HEK293 (cell line): ENCODE results near the gene GPX4.

Experiments used
- CTCF ChIA-PET: fragments of 350-600 bp; formaldehyde crosslinking; extraction: SDS; loops from one replicate; lab custom pipeline; 2021; ENCODE audit warnings: antibody characterized with exemption; lab: Yijun Ruan, JAX
- POLR2A ChIA-PET: fragments of 300-600 bp; formaldehyde crosslinking; extraction: SDS; loops from one replicate; lab custom pipeline; 2020; ENCODE audit warnings: antibody characterized with exemption, inconsistent platforms; lab: Yijun Ruan, JAX
- H3K27ac ChIP-seq: fragments of 200-500 bp; sonication (Bioruptor generic); 2 replicates; pipeline ENCODE4 v1.5.1; 2014; ENCODE audit warnings: low read depth, low read length, control low read depth, inconsistent platforms; ENCODE audit errors: extremely low read depth
- H3K36me3 ChIP-seq, 2 experiments: fragments of 200-500 bp in 1 of 2; sonication (Bioruptor generic) in 1 of 2; 1 replicate in 1 of 2; 2 replicates in 1 of 2; pipeline ENCODE4 v1.5.1; 2014 to 2017; ENCODE audit warnings: inconsistent platforms in 2 of 2, low read length in 2 of 2; ENCODE audit not compliant: control insufficient read depth in 2 of 2, insufficient read depth in 1 of 2
- H3K4me1 ChIP-seq: fragments of 200-500 bp; sonication (Bioruptor generic); 2 replicates; pipeline ENCODE4 v1.5.1; 2014; ENCODE audit warnings: mild to moderate bottlenecking, low read length, inconsistent platforms; ENCODE audit not compliant: control insufficient read depth, insufficient read depth
- H3K4me3 ChIP-seq: 2 replicates; pipeline ENCODE4 v1.5.1; 2011; ENCODE audit warnings: low read depth, mild to moderate bottlenecking, control low read depth, low read length, moderate library complexity
- H3K9me3 ChIP-seq: fragments of 200-500 bp; sonication (Bioruptor generic); 2 replicates; pipeline ENCODE4 v1.5.1; 2014; ENCODE audit warnings: low read depth, low read length, inconsistent platforms; ENCODE audit not compliant: control insufficient read depth, insufficient read depth
- EGR2 ChIP-seq: fragments of 450-650 bp; formaldehyde crosslinking; IDR thresholded peaks from 2 replicates; pipeline ENCODE4 v1.5.1; 2016; ENCODE audit warnings: low read depth, missing biosample characterization, missing genetic modification characterization
- OVOL3 ChIP-seq: fragments of 450-650 bp; formaldehyde crosslinking; IDR thresholded peaks from 2 replicates; pipeline ENCODE4 v1.5.1; 2016; ENCODE audit warnings: missing biosample characterization, missing genetic modification characterization
- WT1 ChIP-seq: fragments of 450-650 bp; formaldehyde crosslinking; IDR thresholded peaks from 2 replicates; pipeline ENCODE4 v1.5.1; 2016; ENCODE audit warnings: missing biosample characterization, missing genetic modification characterization
- ZBTB7A ChIP-seq: fragments of 450-650 bp; formaldehyde crosslinking; IDR thresholded peaks from 2 replicates; pipeline ENCODE4 v1.5.1; 2016; ENCODE audit warnings: low read depth, missing biosample characterization, missing genetic modification characterization
- ZFHX2 ChIP-seq: fragments of 450-650 bp; formaldehyde crosslinking; conservative IDR thresholded peaks from 2 replicates; pipeline ENCODE4 v1.5.1; 2016; ENCODE audit warnings: missing biosample characterization, missing genetic modification characterization
- ZNF114 ChIP-seq: fragments of 450-650 bp; formaldehyde crosslinking; IDR thresholded peaks from 2 replicates; pipeline ENCODE4 v1.5.0; 2017; ENCODE audit warnings: missing biosample characterization, missing genetic modification characterization
- ZNF202 ChIP-seq: fragments of 450-650 bp; formaldehyde crosslinking; IDR thresholded peaks from 2 replicates; pipeline ENCODE4 v1.5.1; 2016; ENCODE audit warnings: missing biosample characterization, missing genetic modification characterization, borderline replicate concordance
- ZNF274 ChIP-seq, 2 experiments: fragments of 200-500 bp in 1 of 2; fragments of 450-650 bp in 1 of 2; sonication (Bioruptor generic) in 1 of 2; formaldehyde crosslinking in 1 of 2; IDR thresholded peaks; 2 replicates each; pipeline versions ENCODE4 v1.5.1 to v1.6.1; 2014 to 2016; ENCODE audit warnings: borderline replicate concordance in 1 of 2, inconsistent platforms in 1 of 2, low read length in 1 of 2, missing biosample characterization in 1 of 2, missing genetic modification characterization in 1 of 2
- ZNF48 ChIP-seq: fragments of 450-650 bp; formaldehyde crosslinking; IDR thresholded peaks from 2 replicates; pipeline ENCODE4 v1.5.1; 2016; ENCODE audit warnings: missing biosample characterization, missing genetic modification characterization
- ZNF521 ChIP-seq: fragments of 450-650 bp; formaldehyde crosslinking; IDR thresholded peaks from 2 replicates; pipeline ENCODE4 v1.5.1; 2017; ENCODE audit warnings: missing biosample characterization, mild to moderate bottlenecking, missing genetic modification characterization
- ZNF529 ChIP-seq: fragments of 450-650 bp; formaldehyde crosslinking; IDR thresholded peaks from 2 replicates; pipeline ENCODE4 v1.5.1; 2017; ENCODE audit warnings: missing genetic modification characterization, missing biosample characterization; ENCODE audit not compliant: insufficient replicate concordance
- ZNF558 ChIP-seq: fragments of 450-650 bp; formaldehyde crosslinking; IDR thresholded peaks from 2 replicates; pipeline ENCODE4 v1.5.1; 2016; ENCODE audit warnings: missing biosample characterization, missing genetic modification characterization
- ZNF777 ChIP-seq: fragments of 450-650 bp; formaldehyde crosslinking; IDR thresholded peaks from 2 replicates; pipeline ENCODE4 v1.5.1; 2017; ENCODE audit warnings: missing biosample characterization, missing genetic modification characterization, borderline replicate concordance
- TF ChIP-seq, protein P1 (sequence below): fragments of 450-650 bp; formaldehyde crosslinking; IDR thresholded peaks from 2 replicates; pipeline ENCODE4 v1.5.1; 2016; ENCODE audit warnings: missing biosample characterization, missing genetic modification characterization
- TF ChIP-seq, protein P2 (sequence below): fragments of 450-650 bp; formaldehyde crosslinking; IDR thresholded peaks from 2 replicates; pipeline ENCODE4 v1.5.1; 2016; ENCODE audit warnings: missing biosample characterization, missing genetic modification characterization
- TF ChIP-seq, protein P3 (sequence below): fragments of 450-650 bp; formaldehyde crosslinking; IDR thresholded peaks from 2 replicates; pipeline ENCODE4; 2016; ENCODE audit warnings: missing biosample characterization, missing genetic modification characterization
- TF ChIP-seq, protein P4 (sequence below): fragments of 450-650 bp; formaldehyde crosslinking; IDR thresholded peaks from 2 replicates; pipeline ENCODE4 v1.5.1; 2016; ENCODE audit warnings: missing biosample characterization, missing genetic modification characterization
- TF ChIP-seq, protein P5 (sequence below): fragments of 450-650 bp; formaldehyde crosslinking; IDR thresholded peaks from 2 replicates; pipeline ENCODE4 v1.5.1; 2016; ENCODE audit warnings: missing biosample characterization, missing genetic modification characterization, borderline replicate concordance
- TF ChIP-seq, protein P6 (sequence below): fragments of 450-650 bp; formaldehyde crosslinking; IDR thresholded peaks from 2 replicates; pipeline ENCODE4 v1.5.0; 2017; ENCODE audit warnings: missing biosample characterization, missing genetic modification characterization, borderline replicate concordance

Gene GPX4

DNA sequence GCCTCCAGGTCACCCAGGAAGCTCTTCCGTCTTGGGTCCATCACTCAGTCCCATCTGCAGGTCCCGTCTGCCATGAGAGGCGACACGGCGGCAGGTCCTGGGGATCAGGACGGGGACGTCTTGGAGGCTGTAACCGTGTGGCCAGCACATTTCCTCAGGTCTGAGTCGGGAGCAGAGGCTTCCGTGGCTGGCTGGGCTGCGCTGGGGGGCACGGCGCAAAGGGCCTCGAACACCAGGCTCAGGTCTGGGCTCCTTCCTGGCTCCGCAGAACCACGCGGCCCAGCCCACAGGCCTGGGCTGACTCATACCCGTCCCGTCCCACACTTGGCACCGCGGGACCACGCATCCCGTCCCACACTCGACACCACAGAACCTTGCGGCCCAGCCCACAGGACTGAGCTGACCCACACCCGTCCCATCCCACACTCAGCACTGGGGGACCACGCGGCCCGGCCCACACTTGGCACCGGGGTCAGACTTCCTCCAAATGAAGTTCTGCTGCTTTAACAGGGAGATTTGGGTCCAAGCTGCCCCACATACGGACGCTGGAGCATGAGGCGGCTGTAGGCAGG is 40.1 kb downstream of the GPX4 start:
- ChIA-PET POLR2A (no interaction called here), CTCF (interaction anchor here (1.2 kb wide), 1 partner anchor 30 kb away, joined by 4 read pairs; no protein-coding TSS in a partner anchor)
- no peak overlapping the region for H3K4me3 ChIP-seq
- peak; percentile 38; the same call in 1 of the 2 replicates for TF ChIP-seq EGR2 (tag by site-specific recombination)
- peak; percentile 60 for TF ChIP-seq ZNF529
- no peak for TF ChIP-seq WT1 (tag by site-specific recombination)
- 0 out of 2 replicates have a peak, but pooled peaks have one; percentile 12 for TF ChIP-seq ZFHX2 (tag by site-specific recombination)
- H3K36me3 ChIP-seq: peaks cover 0 to 18% of the 10 kb centered on the region in 2 experiments; a peak in 2 of 3 replicates
- no peaks in the 10 kb centered on the region for H3K9me3 ChIP-seq
- no peaks in the 10 kb centered on the region for H3K4me1 ChIP-seq
- no peak overlapping the region for H3K27ac ChIP-seq

DNA sequence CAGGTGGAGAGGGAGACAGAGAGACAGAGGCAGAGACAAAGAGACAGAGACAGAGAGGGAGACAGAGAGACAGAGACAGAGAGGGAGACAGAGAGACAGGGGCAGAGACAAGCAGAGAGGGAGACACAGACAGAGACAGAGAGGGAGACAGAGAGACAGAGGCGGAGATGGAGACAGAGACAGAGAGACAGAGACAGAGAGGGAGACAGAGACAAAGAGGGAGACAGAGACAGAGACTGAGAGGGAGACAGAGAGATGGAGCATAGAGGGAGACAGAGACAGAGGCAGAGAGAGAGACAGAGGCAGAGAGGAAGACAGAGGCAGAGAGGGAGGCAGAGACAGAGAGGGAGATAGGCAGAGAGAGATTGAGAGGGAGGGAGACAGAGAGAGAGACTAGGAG is 40.9 kb downstream of the GPX4 start:
- ChIA-PET CTCF (no interaction called here), POLR2A (no interaction called here)
- Histone ChIP-seq H3K9me3 (no peaks in the 10 kb centered on the region), H3K4me3 (no peak overlapping the region), H3K27ac (no peak overlapping the region), H3K4me1 (no peaks in the 10 kb centered on the region), H3K36me3 (peaks cover 0 to 18% of the 10 kb centered on the region in 2 experiments; a peak in 2 of 3 replicates)
- TF ChIP-seq, protein P1, sequence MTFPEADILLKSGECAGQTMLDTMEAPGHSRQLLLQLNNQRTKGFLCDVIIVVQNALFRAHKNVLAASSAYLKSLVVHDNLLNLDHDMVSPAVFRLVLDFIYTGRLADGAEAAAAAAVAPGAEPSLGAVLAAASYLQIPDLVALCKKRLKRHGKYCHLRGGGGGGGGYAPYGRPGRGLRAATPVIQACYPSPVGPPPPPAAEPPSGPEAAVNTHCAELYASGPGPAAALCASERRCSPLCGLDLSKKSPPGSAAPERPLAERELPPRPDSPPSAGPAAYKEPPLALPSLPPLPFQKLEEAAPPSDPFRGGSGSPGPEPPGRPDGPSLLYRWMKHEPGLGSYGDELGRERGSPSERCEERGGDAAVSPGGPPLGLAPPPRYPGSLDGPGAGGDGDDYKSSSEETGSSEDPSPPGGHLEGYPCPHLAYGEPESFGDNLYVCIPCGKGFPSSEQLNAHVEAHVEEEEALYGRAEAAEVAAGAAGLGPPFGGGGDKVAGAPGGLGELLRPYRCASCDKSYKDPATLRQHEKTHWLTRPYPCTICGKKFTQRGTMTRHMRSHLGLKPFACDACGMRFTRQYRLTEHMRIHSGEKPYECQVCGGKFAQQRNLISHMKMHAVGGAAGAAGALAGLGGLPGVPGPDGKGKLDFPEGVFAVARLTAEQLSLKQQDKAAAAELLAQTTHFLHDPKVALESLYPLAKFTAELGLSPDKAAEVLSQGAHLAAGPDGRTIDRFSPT (tag by site-specific recombination): no peak
- TF ChIP-seq, protein P2, sequence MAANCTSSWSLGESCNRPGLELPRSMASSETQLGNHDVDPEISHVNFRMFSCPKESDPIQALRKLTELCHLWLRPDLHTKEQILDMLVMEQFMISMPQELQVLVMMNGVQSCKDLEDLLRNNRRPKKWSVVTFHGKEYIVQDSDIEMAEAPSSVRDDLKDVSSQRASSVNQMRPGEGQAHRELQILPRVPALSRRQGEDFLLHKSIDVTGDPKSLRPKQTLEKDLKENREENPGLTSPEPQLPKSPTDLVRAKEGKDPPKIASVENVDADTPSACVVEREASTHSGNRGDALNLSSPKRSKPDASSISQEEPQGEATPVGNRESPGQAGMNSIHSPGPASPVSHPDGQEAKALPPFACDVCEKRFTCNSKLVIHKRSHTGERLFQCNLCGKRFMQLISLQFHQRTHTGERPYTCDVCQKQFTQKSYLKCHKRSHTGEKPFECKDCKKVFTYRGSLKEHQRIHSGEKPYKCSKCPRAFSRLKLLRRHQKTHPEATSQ: no peak
- TF ChIP-seq ZNF48 (0 out of 2 replicates have a peak, but pooled peaks have one; percentile 0), ZNF558 (no peak), ZNF521 (peak; percentile 15; the same call in 1 of the 2 replicates), ZNF114 (0 out of 2 replicates have a peak, but pooled peaks have one; percentile 57), ZNF777 (peak; percentile 48; the same call in 1 of the 2 replicates), ZNF274 (IDR thresholded peaks at IDR 0.05; ENCODE audit: low read length) (no peak), ZNF274 (tag by site-specific recombination; IDR thresholded peaks at IDR 0.05; ENCODE audit: borderline replicate concordance) (0 out of 2 replicates have a peak, but pooled peaks have one; percentile 10), OVOL3 (tag by site-specific recombination) (no peak), ZBTB7A (tag by site-specific recombination) (no peak), ZNF202 (peak; percentile 93)
- TF ChIP-seq, protein P3, sequence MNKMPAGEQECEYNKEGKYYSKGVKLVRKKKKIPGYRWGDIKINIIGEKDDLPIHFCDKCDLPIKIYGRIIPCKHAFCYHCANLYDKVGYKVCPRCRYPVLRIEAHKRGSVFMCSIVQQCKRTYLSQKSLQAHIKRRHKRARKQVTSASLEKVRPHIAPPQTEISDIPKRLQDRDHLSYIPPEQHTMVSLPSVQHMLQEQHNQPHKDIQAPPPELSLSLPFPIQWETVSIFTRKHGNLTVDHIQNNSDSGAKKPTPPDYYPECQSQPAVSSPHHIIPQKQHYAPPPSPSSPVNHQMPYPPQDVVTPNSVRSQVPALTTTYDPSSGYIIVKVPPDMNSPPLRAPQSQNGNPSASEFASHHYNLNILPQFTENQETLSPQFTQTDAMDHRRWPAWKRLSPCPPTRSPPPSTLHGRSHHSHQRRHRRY (tag by site-specific recombination): no peak
- TF ChIP-seq, protein P4, sequence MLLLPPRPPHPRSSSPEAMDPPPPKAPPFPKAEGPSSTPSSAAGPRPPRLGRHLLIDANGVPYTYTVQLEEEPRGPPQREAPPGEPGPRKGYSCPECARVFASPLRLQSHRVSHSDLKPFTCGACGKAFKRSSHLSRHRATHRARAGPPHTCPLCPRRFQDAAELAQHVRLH (tag by site-specific recombination): no peak
- TF ChIP-seq, protein P5, sequence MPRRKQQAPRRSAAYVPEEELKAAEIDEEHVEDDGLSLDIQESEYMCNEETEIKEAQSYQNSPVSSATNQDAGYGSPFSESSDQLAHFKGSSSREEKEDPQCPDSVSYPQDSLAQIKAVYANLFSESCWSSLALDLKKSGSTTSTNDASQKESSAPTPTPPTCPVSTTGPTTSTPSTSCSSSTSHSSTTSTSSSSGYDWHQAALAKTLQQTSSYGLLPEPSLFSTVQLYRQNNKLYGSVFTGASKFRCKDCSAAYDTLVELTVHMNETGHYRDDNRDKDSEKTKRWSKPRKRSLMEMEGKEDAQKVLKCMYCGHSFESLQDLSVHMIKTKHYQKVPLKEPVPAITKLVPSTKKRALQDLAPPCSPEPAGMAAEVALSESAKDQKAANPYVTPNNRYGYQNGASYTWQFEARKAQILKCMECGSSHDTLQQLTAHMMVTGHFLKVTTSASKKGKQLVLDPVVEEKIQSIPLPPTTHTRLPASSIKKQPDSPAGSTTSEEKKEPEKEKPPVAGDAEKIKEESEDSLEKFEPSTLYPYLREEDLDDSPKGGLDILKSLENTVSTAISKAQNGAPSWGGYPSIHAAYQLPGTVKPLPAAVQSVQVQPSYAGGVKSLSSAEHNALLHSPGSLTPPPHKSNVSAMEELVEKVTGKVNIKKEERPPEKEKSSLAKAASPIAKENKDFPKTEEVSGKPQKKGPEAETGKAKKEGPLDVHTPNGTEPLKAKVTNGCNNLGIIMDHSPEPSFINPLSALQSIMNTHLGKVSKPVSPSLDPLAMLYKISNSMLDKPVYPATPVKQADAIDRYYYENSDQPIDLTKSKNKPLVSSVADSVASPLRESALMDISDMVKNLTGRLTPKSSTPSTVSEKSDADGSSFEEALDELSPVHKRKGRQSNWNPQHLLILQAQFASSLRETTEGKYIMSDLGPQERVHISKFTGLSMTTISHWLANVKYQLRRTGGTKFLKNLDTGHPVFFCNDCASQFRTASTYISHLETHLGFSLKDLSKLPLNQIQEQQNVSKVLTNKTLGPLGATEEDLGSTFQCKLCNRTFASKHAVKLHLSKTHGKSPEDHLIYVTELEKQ (tag by site-specific recombination): 0 out of 2 replicates have a peak, but pooled peaks have one; percentile 7
- TF ChIP-seq, protein P6, sequence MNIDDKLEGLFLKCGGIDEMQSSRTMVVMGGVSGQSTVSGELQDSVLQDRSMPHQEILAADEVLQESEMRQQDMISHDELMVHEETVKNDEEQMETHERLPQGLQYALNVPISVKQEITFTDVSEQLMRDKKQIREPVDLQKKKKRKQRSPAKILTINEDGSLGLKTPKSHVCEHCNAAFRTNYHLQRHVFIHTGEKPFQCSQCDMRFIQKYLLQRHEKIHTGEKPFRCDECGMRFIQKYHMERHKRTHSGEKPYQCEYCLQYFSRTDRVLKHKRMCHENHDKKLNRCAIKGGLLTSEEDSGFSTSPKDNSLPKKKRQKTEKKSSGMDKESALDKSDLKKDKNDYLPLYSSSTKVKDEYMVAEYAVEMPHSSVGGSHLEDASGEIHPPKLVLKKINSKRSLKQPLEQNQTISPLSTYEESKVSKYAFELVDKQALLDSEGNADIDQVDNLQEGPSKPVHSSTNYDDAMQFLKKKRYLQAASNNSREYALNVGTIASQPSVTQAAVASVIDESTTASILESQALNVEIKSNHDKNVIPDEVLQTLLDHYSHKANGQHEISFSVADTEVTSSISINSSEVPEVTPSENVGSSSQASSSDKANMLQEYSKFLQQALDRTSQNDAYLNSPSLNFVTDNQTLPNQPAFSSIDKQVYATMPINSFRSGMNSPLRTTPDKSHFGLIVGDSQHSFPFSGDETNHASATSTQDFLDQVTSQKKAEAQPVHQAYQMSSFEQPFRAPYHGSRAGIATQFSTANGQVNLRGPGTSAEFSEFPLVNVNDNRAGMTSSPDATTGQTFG: 0 out of 2 replicates have a peak, but pooled peaks have one; percentile 14
